Measurements from ENCODE around the gene EFNB1.

The EFNB1 gene

DNA sequence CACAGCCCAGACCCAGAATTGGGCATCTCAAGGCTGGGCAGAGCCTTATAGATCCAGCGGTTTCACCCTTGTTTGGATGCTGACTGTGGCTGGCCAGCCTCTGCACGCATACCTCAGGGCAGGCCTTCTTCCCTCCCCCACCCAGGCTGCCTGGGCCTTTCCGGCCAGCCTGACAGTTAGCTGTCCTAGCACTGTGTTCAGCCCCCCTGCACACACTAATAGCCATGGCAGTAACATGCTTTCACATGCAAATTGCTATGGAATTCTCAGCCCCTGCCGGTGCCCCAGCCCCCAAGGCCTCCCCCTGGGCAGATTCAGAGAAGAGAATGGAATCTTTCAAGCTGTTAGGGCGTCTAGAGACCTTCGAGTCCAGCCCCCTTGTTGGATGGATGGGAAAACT, 17.7 kb downstream of the EFNB1 start:
- TF ChIP-seq, protein P1, sequence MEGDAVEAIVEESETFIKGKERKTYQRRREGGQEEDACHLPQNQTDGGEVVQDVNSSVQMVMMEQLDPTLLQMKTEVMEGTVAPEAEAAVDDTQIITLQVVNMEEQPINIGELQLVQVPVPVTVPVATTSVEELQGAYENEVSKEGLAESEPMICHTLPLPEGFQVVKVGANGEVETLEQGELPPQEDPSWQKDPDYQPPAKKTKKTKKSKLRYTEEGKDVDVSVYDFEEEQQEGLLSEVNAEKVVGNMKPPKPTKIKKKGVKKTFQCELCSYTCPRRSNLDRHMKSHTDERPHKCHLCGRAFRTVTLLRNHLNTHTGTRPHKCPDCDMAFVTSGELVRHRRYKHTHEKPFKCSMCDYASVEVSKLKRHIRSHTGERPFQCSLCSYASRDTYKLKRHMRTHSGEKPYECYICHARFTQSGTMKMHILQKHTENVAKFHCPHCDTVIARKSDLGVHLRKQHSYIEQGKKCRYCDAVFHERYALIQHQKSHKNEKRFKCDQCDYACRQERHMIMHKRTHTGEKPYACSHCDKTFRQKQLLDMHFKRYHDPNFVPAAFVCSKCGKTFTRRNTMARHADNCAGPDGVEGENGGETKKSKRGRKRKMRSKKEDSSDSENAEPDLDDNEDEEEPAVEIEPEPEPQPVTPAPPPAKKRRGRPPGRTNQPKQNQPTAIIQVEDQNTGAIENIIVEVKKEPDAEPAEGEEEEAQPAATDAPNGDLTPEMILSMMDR (IDR thresholded peaks at IDR 0.05; ENCODE audit: insufficient read depth, low read depth, low read length, missing control alignments) = no peak
- no peak overlapping the region for H3K4me3 ChIP-seq (ENCODE audit: low read length)
- no peak for DNase-seq (ENCODE audit: low read depth)

GRCh38 chrX:68847172-68847571, 18.4 kb downstream of the EFNB1 start:
- no peak for DNase-seq (ENCODE audit: low read depth)
- TF ChIP-seq, protein P1 (IDR thresholded peaks at IDR 0.05; ENCODE audit: insufficient read depth, low read depth, low read length, missing control alignments) = no peak

DNA sequence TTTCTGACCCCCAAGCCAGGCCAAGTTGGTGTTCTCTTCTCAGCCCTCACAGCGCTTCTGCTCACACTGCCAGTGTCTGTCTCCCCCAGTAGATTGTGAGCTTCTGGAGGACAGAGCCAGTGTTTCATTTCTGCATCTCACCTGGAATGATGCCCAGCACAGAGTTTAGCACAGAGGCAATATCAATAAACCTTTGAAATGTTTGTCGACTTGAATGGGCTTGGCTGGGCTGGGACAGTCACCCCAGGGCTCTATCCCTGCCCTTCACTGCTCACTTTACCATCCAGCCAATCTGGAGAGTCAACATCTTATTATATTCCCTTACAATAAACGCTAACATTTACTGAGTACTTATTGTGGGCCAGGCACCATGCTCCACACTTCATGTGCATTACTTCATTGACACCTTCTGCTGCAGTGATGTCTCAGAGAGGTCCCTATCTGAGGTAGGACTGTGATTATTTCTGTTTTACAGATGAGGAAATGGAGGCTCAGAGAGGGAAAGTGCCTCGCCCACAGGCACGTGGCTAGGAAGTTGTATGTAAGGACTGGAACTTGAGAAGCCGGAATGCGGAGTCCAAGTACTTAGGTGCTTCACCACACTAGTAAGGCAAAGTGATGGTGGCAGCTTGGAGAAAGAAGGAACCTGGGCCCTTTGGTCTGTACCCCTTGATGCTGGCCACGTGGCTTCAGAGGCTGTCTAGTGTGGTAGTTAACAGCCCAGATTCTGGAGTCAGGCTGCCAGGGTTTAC, 19.5 kb downstream of the EFNB1 start:
- DNase-seq (ENCODE audit: low read depth) = no peak
- H3K4me3 ChIP-seq (ENCODE audit: low read length) = no peak overlapping the region
- TF ChIP-seq, protein P1 (IDR thresholded peaks at IDR 0.05; ENCODE audit: insufficient read depth, low read depth, low read length, missing control alignments) = no peak

More at GRCh38 chrX:68847172-68847571, 18.4 kb downstream of the EFNB1 start:
- no peak overlapping the region for H3K4me3 ChIP-seq (ENCODE audit: low read length)

DNA sequence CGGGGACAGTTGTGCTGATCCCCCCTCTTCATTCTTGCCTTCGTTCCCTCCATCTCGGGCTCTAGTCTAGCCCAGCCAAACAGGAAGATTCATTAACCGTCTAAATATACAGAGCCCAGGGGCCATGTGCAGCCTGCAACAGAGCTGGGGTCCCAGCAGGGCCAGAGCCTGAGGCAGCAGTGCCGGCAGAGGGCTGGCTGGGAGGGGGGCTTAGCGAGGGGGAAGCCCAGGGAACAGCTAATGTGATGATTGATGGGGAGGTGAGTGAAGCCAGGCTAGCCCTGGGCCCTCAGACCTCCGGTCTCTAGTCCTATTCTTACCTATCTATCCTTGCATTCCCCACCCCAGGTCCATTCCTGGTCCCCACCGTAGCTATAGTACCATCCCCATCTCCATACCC, 22.3 kb downstream of the EFNB1 start:
- DNase-seq (ENCODE audit: low read depth) = no peak
- TF ChIP-seq, protein P1 (IDR thresholded peaks at IDR 0.05; ENCODE audit: insufficient read depth, low read depth, low read length, missing control alignments) = no peak

DNA sequence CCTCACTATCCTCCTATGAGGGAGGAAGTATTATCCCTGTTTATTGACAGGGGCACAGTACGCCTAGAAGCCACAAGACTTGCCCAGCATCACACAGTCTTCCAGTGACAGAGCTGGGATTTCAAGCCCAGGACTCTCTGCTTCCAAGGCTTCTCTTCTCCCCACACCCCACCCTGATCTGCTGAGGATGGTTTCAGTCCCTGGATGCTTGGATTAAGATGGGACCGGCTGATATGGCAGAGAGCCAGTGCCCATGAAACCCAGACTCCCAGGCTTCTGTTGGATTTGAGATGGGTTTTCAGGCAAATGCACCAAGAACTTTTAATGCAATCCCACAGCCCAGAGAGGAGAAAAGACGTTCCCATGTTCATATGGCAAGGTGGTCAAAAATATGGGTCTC, 23.2 kb downstream of the EFNB1 start:
- TF ChIP-seq, protein P1 (IDR thresholded peaks at IDR 0.05; ENCODE audit: insufficient read depth, low read depth, low read length, missing control alignments) = no peak
- no peak for DNase-seq (ENCODE audit: low read depth)

More for the DNA sequence above, 22.3 kb downstream of the EFNB1 start:
- no peak overlapping the region for H3K4me3 ChIP-seq (ENCODE audit: low read length)

DNA sequence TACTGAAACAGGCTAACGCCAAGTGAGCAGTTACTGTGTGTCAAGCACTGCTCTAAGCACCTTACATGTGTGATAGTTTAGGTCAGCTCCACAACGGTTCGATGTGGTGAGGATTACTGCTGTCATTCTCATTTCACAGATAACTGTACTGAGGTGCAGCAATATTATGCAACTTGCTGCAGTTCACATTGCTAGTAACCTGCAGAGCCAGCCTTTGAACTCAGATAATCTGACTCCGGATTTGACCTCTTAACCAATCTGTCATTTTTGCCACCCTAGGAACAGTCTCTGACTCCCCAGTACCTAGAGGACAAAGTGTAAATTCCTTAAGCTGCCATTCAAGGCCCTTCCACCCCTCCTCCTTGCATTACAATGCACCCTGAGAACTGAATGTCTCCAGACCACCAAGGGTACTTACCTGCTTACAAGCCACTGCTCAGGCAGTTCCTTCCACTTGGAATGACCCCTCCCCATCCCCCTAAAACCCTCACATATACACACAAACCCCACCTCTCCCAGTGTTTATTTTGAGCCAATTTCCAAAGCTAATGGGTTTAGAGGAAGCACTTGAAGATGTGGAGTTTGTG, 24.9 kb downstream of the EFNB1 start:
- H3K4me3 ChIP-seq (ENCODE audit: low read length) = no peak overlapping the region
- no peak for DNase-seq (ENCODE audit: low read depth)
- TF ChIP-seq, protein P1 (IDR thresholded peaks at IDR 0.05; ENCODE audit: insufficient read depth, low read depth, low read length, missing control alignments) = no peak

More for the DNA sequence above, 23.2 kb downstream of the EFNB1 start:
- H3K4me3 ChIP-seq (ENCODE audit: low read length) = no peak overlapping the region
